Sciatic nerve (tissue), 2 donors: Measurements from ENCODE around the gene IVL. TPM values are rescaled to one million over a fixed set of nuclear protein-coding genes. Genes with fewer than 3 reads are reported as not detected.

Experiments used
- ATAC-seq: fragments of 200-7000 bp; cut with Tn5 transposase; one replicate; pipeline ENCODE4 v1.9.1; 2020; ENCODE audit warnings: mild to moderate bottlenecking, moderate library complexity
- DNase-seq: peaks from one replicate; pipeline ENCODE4 v3.0.0-alpha.2; 2020; ENCODE audit warnings: low spot score
- intact Hi-C: fragments of 100-400 bp; cut with DNase I; formaldehyde crosslinking; loops from one replicate; pipeline ENCODE4 v1.14.2; 2022
- total RNA-seq: library from RNA; stranded (reverse); fragmentation: NEBNext Ultra II Directional; extraction: Animal tissue kit (Norgen Biotek cat#: 25700); gene quantifications from one replicate; pipeline ENCODE4 v1.2.1, GENCODE V29; 2021
- donor health status: DM: no; HTN: no; CAD: no.
- donor health status: DM: no; HTN: no; CAD: no.

The IVL gene
- total RNA-seq, 1 donor from 2014 or later, result not detected

DNA sequence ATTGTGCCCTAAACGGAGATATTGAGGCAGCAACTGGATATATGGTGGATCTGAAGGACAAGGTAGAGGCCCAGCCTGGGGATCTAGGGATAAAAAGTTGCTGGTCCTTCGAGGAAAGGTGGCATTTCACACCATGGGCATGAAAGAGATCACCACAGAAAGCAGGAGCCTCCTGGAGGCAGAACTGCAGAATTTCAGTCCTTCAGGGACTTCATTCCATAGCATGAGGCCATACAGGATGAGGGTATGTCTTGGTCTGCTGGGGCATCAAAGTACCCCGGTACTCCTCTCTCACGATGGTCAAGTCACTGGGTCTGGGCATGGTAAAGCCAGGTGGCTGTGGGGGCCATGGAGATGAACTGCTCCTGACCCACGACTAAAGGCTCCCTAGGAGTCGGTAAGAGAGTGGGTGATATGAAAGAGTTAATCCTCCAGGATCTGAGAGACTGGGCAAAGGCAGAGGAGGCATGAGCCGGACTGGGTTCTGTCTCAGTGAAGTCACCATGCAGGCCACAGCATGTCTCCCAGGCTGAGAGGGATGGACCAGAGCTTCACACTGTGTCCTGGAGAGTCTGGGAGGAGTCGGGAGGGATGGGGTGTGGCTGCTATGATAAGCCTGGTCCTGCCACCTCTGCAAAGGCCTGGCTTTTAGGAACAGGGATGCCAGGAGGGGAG is 32.8 kb downstream of the IVL start:
- ATAC-seq (no peak), DNase-seq (no peak)
- intact Hi-C loops, result no loop called here

DNA sequence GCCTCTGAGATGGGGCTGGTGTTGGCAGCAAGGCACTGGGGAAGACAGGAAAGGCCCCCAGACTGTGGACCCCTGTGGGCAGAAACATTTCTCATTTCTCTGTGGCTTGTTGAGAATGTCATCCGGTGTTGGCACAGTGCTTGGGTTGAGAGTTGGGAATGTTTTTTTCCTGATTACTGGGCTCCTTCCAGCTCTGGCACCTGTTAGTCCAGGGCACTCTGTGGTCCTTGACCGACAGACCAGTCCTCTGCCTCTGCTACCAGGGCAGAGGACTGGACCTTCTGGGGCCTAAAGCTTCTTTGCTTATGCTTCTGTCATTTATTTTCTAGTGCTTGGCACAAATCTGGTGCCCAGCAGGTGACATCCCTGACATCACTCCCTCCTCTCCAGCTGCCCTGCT is 33.8 kb downstream of the IVL start:
- intact Hi-C loops, result no loop called here
- no peak for ATAC-seq
- DNase-seq, result no peak

DNA sequence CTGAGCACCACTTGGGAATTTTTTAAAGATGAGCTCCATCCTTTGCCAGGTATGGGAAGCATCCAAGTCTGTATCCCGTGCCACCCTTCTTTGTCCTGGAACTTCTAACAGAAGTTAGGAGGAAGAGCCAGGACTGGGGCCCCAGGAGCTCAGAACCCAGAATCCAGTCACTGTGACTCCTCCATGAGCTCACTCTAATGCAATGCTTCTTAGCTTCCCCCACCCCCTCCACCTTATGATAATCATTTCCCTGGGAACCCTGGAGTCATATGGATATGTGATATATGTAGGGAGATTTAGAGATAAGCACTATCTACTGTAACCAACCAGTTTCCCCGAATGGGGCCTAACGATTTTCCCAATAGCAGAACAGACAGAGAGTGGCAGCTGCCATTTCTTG is 37.9 kb downstream of the IVL start:
- intact Hi-C loops, result no loop called here
- ATAC-seq (no peak), DNase-seq (no peak)

DNA sequence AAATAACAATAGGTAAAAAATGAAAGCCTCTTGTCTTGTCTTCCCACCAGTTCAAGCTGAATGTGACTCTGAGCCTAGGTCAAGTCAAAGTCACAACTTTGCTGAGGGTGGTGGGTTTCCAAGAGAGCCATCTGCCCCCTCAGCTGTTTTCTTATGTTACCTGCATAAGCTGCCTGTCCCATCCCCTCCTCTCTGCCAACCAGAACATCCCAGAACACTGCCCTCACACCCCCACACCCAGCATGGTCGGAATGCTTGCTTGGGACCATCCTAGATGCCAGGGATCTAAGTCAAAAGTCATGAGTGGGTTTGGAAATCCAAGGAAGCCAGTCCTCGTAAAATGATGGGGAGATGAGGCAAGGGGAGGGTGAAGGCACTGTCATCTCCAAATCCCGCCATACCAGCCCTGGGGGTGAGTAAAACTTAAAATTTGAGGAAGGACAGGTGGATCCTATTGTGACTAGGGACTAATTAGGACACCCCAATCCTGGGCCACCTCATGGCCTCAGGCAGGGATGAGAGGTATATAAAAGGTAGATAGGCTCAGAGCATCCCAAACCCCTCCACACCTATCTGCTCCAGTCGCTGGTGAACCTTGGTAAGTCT is 38.4 kb downstream of the IVL start, which contains the start of gene SPRR5:
TSS of gene SPRR5 (plus strand) at position 556 of the 606 bp plus-strand sequence. CDS start 1,349 bp downstream, outside the sequence.
- DNase-seq, result no peak
- intact Hi-C loops, result no loop called here

DNA sequence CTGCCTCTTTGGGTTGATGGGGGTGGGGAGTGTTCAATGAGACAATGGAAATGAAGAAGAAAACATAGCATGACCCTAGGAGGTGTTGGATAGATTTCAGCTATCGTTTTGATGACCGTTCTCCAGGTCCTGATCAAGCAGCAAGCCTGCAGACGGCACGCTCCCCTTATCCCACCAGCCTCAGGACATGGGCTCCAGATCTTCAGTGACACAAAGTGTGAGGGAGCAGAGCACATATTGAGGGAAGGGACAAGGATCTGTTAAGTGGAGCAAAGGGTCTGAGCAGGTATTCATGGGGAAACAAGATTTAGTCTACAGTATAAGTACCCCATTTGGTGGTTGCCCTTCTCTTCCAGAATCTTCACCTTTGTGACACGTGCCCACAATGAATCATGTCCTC is 43.4 kb downstream of the IVL start:
- intact Hi-C loops, result no loop called here
- ATAC-seq, result no peak
- no peak for DNase-seq

More for the DNA sequence above, 38.4 kb downstream of the IVL start, which contains the start of gene SPRR5:
- ATAC-seq, result no peak

DNA sequence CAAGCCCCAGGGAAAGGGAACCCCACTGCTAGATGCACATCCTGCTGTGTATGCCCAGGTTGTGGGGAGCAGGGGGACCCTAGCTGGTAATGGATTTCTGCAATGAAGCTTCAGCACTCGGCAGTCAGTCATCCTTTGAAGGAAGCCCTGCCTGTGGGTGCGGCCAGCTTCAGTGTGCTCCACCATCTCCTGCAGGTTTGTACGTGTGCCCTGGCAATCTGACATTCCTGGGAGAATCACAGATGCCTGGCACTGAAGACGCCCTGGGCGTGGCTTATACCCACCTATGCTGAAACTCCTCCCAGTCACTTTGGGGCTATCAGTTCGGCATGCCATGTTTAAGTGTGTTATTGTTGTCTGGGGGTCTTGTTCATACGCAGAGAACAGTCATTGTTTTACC is 45.4 kb downstream of the IVL start:
- no peak for ATAC-seq
- no peak for DNase-seq

DNA sequence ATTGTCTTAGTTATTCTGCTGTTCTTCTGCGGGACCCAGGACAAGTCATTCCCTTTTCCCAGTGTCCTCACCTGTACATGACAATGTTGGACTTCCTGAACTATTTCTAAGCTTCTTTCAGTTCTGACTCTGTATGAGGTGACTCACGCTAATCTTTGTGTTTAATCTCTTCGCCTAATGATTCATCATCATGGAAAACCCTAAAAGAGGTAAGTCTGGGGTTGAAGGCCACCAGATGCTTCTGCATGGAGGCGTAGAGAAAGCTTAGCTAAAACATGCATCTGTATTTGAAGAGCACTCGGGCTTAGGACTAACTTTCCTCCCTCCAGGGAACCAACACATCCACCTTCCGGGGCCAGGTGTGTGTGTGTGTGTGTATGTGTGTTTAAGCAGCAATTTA is 46.1 kb downstream of the IVL start:
- DNase-seq (no peak), ATAC-seq (no peak)
- intact Hi-C loops, result no loop called here

More for the DNA sequence above, 45.4 kb downstream of the IVL start:
- intact Hi-C loops, result no loop called here

DNA sequence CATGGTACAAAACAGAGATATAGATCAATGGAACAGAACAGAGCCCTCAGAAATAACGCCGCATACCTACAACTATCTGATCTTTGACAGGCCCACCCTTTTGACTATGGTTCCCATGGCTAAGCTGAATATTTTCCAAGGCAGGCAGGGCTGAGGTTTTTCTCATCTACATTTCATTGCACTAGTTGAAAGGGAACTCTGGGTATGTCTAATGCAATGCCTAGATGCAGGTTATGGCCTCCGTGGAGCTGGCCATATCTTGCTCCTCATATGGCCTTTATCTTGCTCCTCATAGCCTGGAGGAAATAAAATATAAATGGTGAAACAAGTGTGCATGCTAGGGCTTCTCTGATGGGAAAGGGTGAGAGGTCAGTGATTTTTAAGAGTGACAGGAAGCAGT is 49.2 kb downstream of the IVL start:
- intact Hi-C loops, result no loop called here
- ATAC-seq (no peak), DNase-seq (no peak)

DNA sequence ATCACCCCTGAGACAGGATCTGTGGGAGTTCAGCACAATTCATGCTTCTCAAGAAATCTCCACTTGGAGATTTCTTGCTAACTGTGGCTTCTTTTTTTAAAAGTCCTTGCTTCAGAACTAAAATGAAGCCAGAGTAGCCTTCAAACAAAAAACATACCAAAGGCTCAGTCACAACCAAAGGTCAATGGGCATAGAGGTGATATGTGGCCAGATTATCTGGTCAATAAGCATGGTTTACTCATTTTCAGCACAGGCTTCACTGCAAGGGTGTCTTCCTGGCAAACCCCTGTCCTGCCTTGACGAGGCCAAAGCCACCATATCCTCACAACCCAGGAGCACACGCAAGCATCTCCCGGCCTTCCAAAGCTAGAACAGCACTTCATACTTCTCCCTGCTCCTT is 50.9 kb downstream of the IVL start:
- ATAC-seq (no peak), DNase-seq (no peak)
- intact Hi-C loops, result no loop called here

DNA sequence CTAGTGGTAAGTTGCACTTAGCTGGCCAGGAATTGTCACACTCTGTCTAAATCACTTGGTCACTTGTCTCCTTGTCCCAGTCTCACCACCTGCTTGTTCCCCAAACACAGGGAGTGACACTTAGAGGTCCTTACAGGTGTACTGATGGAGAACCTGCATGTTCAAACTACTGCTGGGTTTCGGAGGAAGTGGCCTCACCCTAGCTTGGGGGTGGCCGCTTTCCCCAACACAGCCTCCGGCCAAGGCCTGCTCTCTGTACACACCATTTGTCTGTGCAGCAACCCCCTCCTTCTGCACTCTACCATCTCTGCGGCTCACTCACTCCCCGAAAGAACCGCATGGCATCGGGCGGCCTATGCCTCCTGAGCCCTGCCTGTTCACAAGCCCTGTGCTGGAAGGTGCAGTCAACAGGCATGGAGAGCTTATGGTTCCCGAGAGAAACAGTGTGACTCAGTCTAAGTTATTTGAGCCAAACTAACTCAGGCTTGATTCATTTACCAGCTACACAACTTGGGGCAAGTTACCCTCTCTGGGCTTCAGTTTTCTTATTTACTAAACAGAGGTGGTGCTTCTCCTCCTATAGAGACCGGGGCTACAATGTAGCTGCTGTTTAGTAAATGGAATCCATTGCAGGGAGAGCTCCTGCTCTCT is 51.6 kb downstream of the IVL start:
- intact Hi-C loops, result no loop called here

DNA sequence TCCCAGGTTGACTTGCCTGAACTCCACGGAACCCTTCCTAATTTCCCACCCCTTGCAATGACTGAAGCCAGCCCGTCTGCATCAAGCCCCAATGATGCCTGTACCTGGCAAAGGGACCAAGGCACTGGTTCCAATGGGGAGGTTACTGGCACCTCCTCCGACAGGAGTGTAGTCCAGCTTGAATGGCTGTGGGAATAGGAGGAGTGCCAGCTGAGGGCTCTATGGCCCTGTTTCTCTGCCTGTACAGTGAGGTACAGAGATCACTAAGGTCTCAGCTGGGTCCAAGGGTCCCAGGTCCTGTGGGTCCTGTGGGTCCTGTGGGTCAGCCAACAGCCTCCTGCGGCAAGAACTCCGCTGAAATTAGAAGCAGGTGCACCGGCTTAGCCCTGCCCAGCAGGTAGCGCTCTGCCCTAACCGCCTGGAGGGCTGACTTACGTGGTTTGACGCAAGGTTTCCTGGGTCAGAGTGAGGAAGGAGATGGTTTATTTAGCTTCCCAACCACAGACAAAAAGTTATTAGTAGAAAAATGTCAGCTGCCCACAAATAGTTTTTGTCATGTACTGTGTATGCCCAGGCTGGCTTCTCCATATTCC is 52.2 kb downstream of the IVL start:
- DNase-seq (no peak), ATAC-seq (no peak)
- intact Hi-C loops, result no loop called here

More for the DNA sequence above, 51.6 kb downstream of the IVL start:
- no peak for ATAC-seq
- no peak for DNase-seq

Other genes starting within 250 kb of the IVL start
- gene LCE2D, start 245.2 kb upstream of the IVL start, total RNA-seq, result not detected
- gene LCE2C, start 233.3 kb upstream of the IVL start, total RNA-seq, result not detected
- not detected for gene LCE2B, start 222.4 kb upstream of the IVL start, total RNA-seq
- not detected for gene LCE2A, start 210.2 kb upstream of the IVL start, total RNA-seq
- not detected for gene LCE4A, start 200.4 kb upstream of the IVL start, total RNA-seq
- not detected for gene KPRP, start 150.5 kb upstream of the IVL start, total RNA-seq
- not detected for gene LCE1F, start 133.4 kb upstream of the IVL start, total RNA-seq
- gene LCE1E, start 122.3 kb upstream of the IVL start, total RNA-seq, result not detected
- not detected for gene LCE1D, start 111.8 kb upstream of the IVL start, total RNA-seq
- not detected for gene LCE1C, start 101.9 kb upstream of the IVL start, total RNA-seq
- gene LCE1B, start 96.6 kb upstream of the IVL start, total RNA-seq, result not detected
- gene LCE1A, start 81.1 kb upstream of the IVL start, total RNA-seq, result not detected
- gene LCE6A, start 65.7 kb upstream of the IVL start, total RNA-seq, result not detected
- gene LCE7A, start 48.5 kb upstream of the IVL start, total RNA-seq, result not detected
- gene SMCP, start 30.2 kb upstream of the IVL start, total RNA-seq, result not detected
- not detected for gene SPRR5, start 38.7 kb downstream of the IVL start, total RNA-seq
- not detected for gene SPRR4, start 62.1 kb downstream of the IVL start, total RNA-seq
- gene SPRR1A, start 75.5 kb downstream of the IVL start, total RNA-seq, result not detected
- 0.45 TPM for gene SPRR3, start 93.2 kb downstream of the IVL start, total RNA-seq
- gene SPRR1B, start 122.7 kb downstream of the IVL start, total RNA-seq, result not detected
- not detected for gene SPRR2D, start 132.6 kb downstream of the IVL start, total RNA-seq
- 0.67 TPM for gene SPRR2A, start 149.0 kb downstream of the IVL start, total RNA-seq
- not detected for gene SPRR2B, start 163.1 kb downstream of the IVL start, total RNA-seq
- gene SPRR2E, start 186.0 kb downstream of the IVL start, total RNA-seq, result not detected
- gene SPRR2F, start 205.0 kb downstream of the IVL start, total RNA-seq, result not detected
- not detected for gene SPRR2G, start 242.3 kb downstream of the IVL start, total RNA-seq